ENCODE results near the gene LRRC8C. TPM values are rescaled to one million over a fixed set of nuclear protein-coding genes. Genes with fewer than 3 reads are reported as not detected.

LRRC8C gene
- total RNA-seq, 2 donors from 2014 or later = 9.0 to 11.5 TPM

DNA sequence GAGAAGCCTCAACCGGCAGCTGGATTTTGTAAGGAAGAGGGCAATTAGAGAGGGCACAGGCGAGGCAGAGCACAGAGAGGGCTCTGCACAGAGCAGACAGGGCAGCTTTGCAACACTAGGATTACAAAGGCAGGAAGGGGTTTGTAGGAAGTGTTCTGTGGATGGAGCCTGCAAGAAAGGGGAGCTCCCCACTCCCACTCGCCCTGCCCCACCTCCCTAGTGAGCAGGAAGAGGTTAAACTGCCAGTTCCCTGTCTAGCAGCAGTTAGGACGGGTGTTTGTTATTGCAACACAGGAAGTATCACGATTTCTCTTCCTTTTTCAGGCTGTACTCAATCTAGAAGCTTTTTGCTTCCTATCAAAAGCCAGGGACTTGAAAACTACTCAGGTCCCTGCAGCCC, 124.6 kb downstream of the LRRC8C start:
- Histone ChIP-seq H3K36me3 (no peaks in the 10 kb centered on the region), H3K27ac (peak overlapping the region; percentile 2 to 35), H3K27me3 (no peaks in the 10 kb centered on the region), H3K4me3 (no peak overlapping the region), H3K9me3 (no peaks in the 10 kb centered on the region), H3K4me1 (peaks cover 0 to 43% of the 10 kb centered on the region in 2 donors)
- DNase-seq (ENCODE audit: low spot score) = no peak
- TF ChIP-seq, protein P1, sequence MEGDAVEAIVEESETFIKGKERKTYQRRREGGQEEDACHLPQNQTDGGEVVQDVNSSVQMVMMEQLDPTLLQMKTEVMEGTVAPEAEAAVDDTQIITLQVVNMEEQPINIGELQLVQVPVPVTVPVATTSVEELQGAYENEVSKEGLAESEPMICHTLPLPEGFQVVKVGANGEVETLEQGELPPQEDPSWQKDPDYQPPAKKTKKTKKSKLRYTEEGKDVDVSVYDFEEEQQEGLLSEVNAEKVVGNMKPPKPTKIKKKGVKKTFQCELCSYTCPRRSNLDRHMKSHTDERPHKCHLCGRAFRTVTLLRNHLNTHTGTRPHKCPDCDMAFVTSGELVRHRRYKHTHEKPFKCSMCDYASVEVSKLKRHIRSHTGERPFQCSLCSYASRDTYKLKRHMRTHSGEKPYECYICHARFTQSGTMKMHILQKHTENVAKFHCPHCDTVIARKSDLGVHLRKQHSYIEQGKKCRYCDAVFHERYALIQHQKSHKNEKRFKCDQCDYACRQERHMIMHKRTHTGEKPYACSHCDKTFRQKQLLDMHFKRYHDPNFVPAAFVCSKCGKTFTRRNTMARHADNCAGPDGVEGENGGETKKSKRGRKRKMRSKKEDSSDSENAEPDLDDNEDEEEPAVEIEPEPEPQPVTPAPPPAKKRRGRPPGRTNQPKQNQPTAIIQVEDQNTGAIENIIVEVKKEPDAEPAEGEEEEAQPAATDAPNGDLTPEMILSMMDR (IDR thresholded peaks at IDR 0.05) = no peak

DNA sequence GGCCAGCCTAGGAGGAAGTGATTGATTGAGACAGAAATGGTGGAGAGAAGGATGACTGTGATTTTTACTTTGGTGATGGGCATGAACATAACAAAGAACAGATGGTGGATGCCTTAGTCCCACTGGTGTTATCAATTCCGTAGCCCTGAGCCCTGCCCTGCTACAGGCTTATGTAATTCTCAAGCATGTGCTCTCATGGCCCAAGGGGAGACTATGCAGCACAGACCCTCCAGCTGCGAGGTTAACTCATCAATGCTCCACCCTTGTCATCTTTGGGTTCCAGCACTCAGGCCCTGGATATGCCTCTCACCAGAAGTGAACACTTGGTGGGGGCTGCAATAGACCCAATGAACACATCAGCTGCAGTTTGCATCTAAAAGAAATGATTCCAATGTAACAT, 125.2 kb downstream of the LRRC8C start:
- peak overlapping the region in 1 of 2 donors; percentile 2 for H3K27ac ChIP-seq
- no peak for DNase-seq (ENCODE audit: low spot score)
- H3K9me3 ChIP-seq = no peaks in the 10 kb centered on the region
- H3K4me1 ChIP-seq = peaks cover 0 to 45% of the 10 kb centered on the region in 2 donors
- H3K4me3 ChIP-seq = no peak overlapping the region
- TF ChIP-seq, protein P1 (IDR thresholded peaks at IDR 0.05) = no peak
- H3K36me3 ChIP-seq = no peaks in the 10 kb centered on the region
- no peaks in the 10 kb centered on the region for H3K27me3 ChIP-seq

DNA sequence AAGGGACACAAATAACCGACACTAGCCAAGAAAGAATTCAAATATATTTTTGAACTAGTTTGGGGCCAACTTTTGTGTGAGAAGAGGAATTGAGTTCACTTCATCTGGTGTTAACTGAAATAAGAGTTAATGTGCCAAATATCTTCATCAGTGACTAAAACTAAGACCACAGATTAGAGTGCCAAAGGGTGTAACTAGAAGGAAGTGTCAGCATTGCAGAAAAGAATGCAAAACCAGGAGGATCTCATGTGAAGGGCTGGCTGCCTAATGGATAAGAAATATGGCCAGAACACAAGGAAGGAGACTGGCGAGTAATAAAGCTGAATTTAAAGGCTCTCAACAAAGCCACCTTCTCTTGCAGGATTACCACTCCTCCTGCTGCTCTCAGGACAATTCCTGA, 126.1 kb downstream of the LRRC8C start:
- peaks cover 0 to 53% of the 10 kb centered on the region in 2 donors for H3K4me1 ChIP-seq
- DNase-seq (ENCODE audit: low spot score) = no peak
- H3K9me3 ChIP-seq = no peaks in the 10 kb centered on the region
- H3K27ac ChIP-seq = no peak overlapping the region
- TF ChIP-seq, protein P1 (IDR thresholded peaks at IDR 0.05) = no peak
- no peak overlapping the region for H3K4me3 ChIP-seq
- no peaks in the 10 kb centered on the region for H3K36me3 ChIP-seq
- H3K27me3 ChIP-seq = no peaks in the 10 kb centered on the region

DNA sequence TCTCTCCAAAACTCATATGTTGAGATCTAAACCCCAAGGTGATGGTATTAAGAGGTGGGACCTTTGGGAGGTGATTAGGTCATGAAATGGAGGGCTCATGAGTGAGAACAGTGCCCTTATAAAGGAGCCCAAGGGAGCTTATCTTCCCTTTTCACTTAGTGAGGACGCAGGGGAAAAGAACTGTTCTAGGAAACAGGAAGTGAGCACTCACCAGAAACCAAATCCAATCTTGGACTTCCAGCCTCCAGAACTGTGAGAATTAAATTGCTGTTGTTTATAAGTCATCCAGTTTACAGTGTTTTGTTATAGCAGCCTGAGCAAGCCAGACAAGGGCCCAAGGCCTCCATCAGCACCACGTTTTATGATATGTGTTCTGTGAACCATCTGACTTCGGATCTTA, 127.6 kb downstream of the LRRC8C start:
- Histone ChIP-seq H3K27ac (peak overlapping the region in 1 of 2 donors; percentile 10), H3K27me3 (no peaks in the 10 kb centered on the region), H3K4me1 (peaks cover 0 to 53% of the 10 kb centered on the region in 2 donors), H3K9me3 (no peaks in the 10 kb centered on the region), H3K4me3 (no peak overlapping the region), H3K36me3 (no peaks in the 10 kb centered on the region)
- no peak for DNase-seq (ENCODE audit: low spot score)
- TF ChIP-seq, protein P1 (IDR thresholded peaks at IDR 0.05) = no peak

DNA sequence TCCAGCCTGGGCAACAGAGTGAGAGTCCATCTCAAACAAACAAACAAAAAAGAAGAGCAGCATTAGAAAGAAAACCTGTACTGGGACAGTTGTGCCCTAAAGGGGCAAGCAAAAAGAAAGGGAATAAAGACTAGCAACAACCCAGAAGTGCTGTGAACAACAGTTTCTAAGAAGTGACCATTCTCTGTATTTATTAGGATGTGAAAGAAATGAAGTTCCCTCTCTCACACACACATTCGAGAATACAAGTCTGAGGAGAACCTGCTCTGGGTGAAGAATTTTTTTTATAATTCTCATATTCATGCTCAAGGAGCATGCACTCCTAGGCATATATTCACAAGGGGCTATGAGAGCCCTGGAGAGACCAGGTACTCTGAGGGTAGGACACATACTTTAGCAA, 128.4 kb downstream of the LRRC8C start:
- Histone ChIP-seq H3K4me1 (peaks cover 0 to 53% of the 10 kb centered on the region in 2 donors), H3K9me3 (no peaks in the 10 kb centered on the region), H3K4me3 (no peak overlapping the region), H3K27me3 (no peaks in the 10 kb centered on the region), H3K27ac (no peak overlapping the region), H3K36me3 (no peaks in the 10 kb centered on the region)
- no peak for DNase-seq (ENCODE audit: low spot score)
- TF ChIP-seq, protein P1 (IDR thresholded peaks at IDR 0.05) = no peak

DNA sequence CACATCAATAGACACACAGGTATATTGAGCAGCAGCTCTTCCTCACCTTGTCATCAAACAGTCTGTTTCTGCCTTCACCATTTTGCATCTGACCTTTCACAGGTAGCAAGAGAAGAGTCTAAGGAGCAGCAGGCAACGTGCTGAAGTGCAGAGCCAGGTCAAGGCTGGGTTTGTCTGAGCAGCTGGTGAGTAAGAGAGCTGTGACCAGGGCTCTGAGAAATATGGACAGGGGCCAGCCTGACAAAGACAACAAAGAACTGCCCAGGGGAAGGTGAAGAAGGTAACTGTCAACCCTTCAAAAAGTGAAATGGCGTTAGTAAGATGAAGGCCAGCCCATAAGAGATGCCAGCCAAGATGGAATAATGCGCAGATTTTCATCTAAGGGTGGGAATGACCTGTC, 129.0 kb downstream of the LRRC8C start:
- Histone ChIP-seq H3K36me3 (no peaks in the 10 kb centered on the region), H3K27me3 (no peaks in the 10 kb centered on the region), H3K27ac (no peak overlapping the region), H3K4me1 (peaks cover 0 to 50% of the 10 kb centered on the region in 2 donors), H3K4me3 (no peak overlapping the region), H3K9me3 (no peaks in the 10 kb centered on the region)
- TF ChIP-seq, protein P1 (IDR thresholded peaks at IDR 0.05) = no peak
- DNase-seq (ENCODE audit: low spot score) = no peak
